Liver (tissue), 3 donors: ENCODE measurements around the gene SASH1.

Source experiments
- CTCF ChIP-seq: fragments of 150-350 bp; IDR thresholded peaks from 2 replicates; pipeline ENCODE4 v1.5.1; 2017; ENCODE audit warnings: improper control_type of control experiment, low read depth, low read length; ENCODE audit not compliant: missing input control
- FOXA1 ChIP-seq: IDR thresholded peaks from 2 replicates; pipeline ENCODE4 v1.6.1; 2016; ENCODE audit warnings: antibody characterized with exemption
- GABPA ChIP-seq, 2 donors: IDR thresholded peaks in 1 of 2; conservative IDR thresholded peaks in 1 of 2; 2 replicates each; pipeline ENCODE4 v1.6.1; 2016; ENCODE audit warnings: antibody characterized with exemption in 2 of 2, mild to moderate bottlenecking in 1 of 2, moderate library complexity in 1 of 2
- HNF4G ChIP-seq: IDR thresholded peaks from 2 replicates; pipeline ENCODE4 v1.6.1; 2016; ENCODE audit warnings: antibody characterized with exemption
- JUND ChIP-seq, 2 donors: IDR thresholded peaks; 2 replicates each; pipeline ENCODE4 v1.6.1; 2016; ENCODE audit warnings: antibody characterized with exemption in 2 of 2
- MAX ChIP-seq: IDR thresholded peaks from 2 replicates; pipeline ENCODE4 v1.6.1; 2016; ENCODE audit warnings: antibody characterized with exemption
- RAD21 ChIP-seq, 2 donors: IDR thresholded peaks; 2 replicates each; pipeline ENCODE4 v1.6.1; 2016; ENCODE audit warnings: antibody characterized with exemption in 2 of 2, mild to moderate bottlenecking in 2 of 2
- REST ChIP-seq: IDR thresholded peaks from 2 replicates; pipeline ENCODE4 v1.6.1; 2016; ENCODE audit warnings: antibody characterized with exemption, mild to moderate bottlenecking
- RXRA ChIP-seq, 2 donors: IDR thresholded peaks; 2 replicates each; pipeline ENCODE4 v1.6.1; 2017 to 2018; ENCODE audit warnings: antibody characterized with exemption in 2 of 2, mild to moderate bottlenecking in 1 of 2
- SP1 ChIP-seq: IDR thresholded peaks from 2 replicates; pipeline ENCODE4 v1.6.1; 2018; ENCODE audit warnings: antibody characterized with exemption, mild to moderate bottlenecking
- TAF1 ChIP-seq: conservative IDR thresholded peaks from 2 replicates; pipeline ENCODE4 v1.6.1; 2016; ENCODE audit warnings: antibody characterized with exemption, mild to moderate bottlenecking
- YY1 ChIP-seq: IDR thresholded peaks from 2 replicates; pipeline ENCODE4 v1.6.1; 2016; ENCODE audit warnings: antibody characterized with exemption, mild to moderate bottlenecking
- TF ChIP-seq, protein P1 (sequence below): IDR thresholded peaks from 2 replicates; pipeline ENCODE4 v1.6.1; 2016; ENCODE audit warnings: antibody characterized with exemption
- TF ChIP-seq, protein P2 (sequence below): IDR thresholded peaks from 2 replicates; pipeline ENCODE4 v1.6.1; 2016; ENCODE audit warnings: antibody characterized with exemption
- donor health status: healthy.
- donor health status: healthy.

GRCh38 chr6:148427333-148427732 is 84.7 kb downstream of the SASH1 start:
- TF ChIP-seq CTCF, result no peak
- TF ChIP-seq TAF1, result no peak
- TF ChIP-seq GABPA (IDR thresholded peaks at IDR 0.05 in 1 of 2, conservative IDR thresholded peaks at IDR 0.05 in 1 of 2), result no peak
- no peak for TF ChIP-seq MAX
- TF ChIP-seq, protein P1, sequence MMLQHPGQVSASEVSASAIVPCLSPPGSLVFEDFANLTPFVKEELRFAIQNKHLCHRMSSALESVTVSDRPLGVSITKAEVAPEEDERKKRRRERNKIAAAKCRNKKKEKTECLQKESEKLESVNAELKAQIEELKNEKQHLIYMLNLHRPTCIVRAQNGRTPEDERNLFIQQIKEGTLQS, result no peak
- TF ChIP-seq REST, result no peak
- TF ChIP-seq YY1, result no peak
- TF ChIP-seq HNF4G, result no peak
- TF ChIP-seq JUND (IDR thresholded peaks at IDR 0.05), result no peak
- no peak for TF ChIP-seq RAD21 (IDR thresholded peaks at IDR 0.05)
- TF ChIP-seq SP1, result no peak
- no peak for TF ChIP-seq RXRA (IDR thresholded peaks at IDR 0.05)
- no peak for TF ChIP-seq FOXA1
- TF ChIP-seq, protein P2, sequence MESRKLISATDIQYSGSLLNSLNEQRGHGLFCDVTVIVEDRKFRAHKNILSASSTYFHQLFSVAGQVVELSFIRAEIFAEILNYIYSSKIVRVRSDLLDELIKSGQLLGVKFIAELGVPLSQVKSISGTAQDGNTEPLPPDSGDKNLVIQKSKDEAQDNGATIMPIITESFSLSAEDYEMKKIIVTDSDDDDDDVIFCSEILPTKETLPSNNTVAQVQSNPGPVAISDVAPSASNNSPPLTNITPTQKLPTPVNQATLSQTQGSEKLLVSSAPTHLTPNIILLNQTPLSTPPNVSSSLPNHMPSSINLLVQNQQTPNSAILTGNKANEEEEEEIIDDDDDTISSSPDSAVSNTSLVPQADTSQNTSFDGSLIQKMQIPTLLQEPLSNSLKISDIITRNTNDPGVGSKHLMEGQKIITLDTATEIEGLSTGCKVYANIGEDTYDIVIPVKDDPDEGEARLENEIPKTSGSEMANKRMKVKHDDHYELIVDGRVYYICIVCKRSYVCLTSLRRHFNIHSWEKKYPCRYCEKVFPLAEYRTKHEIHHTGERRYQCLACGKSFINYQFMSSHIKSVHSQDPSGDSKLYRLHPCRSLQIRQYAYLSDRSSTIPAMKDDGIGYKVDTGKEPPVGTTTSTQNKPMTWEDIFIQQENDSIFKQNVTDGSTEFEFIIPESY, result no peak
